Activated CD4-positive, alpha-beta memory T cell treated with anti-CD3 and anti-CD28 coated beads for 36 hours (primary cell): ENCODE data around the gene DDX1. TPM values are rescaled to one million over a fixed set of nuclear protein-coding genes. Genes with fewer than 3 reads are reported as not detected.
"Not testable (repeated sequence)": the region's sequence is repeated elsewhere in the genome, so short reads cannot be mapped to it uniquely, and the experiment has no call there.

ENCODE experiments used
- CTCF ChIA-PET: fragments of 350-600 bp; sonication (Branson Sonifier 250); formaldehyde crosslinking; loops from one replicate; lab custom pipeline; 2021; ENCODE audit warnings: antibody characterized with exemption, inconsistent platforms; lab: Charles Lee
- POLR2A ChIA-PET: fragments of 350-600 bp; sonication (Branson Sonifier 250); formaldehyde crosslinking; loops from one replicate; lab custom pipeline; 2021; ENCODE audit warnings: antibody characterized with exemption; lab: Charles Lee
- DNase-seq: peaks from one replicate; pipeline ENCODE4 v3.0.0-alpha.2; 2020
- H3K27ac Mint-ChIP-seq: one replicate; pipeline ENCODE4 v1.8.0; 2021; ENCODE audit warnings: mixed read lengths
- H3K27me3 Mint-ChIP-seq: one replicate; pipeline ENCODE4 v1.8.0; 2021; ENCODE audit warnings: mixed read lengths
- H3K36me3 Mint-ChIP-seq: one replicate; pipeline ENCODE4 v1.8.0; 2021; ENCODE audit warnings: mixed read lengths
- H3K4me1 Mint-ChIP-seq: one replicate; pipeline ENCODE4 v1.8.0; 2021; ENCODE audit warnings: low read depth, mixed read lengths
- H3K4me3 Mint-ChIP-seq: one replicate; pipeline ENCODE4 v1.8.0; 2021; ENCODE audit warnings: mild to moderate bottlenecking, mixed read lengths
- H3K9me3 Mint-ChIP-seq: one replicate; pipeline ENCODE4 v1.8.0; 2021; ENCODE audit warnings: mixed read lengths
- intact Hi-C: fragments of 100-400 bp; cut with micrococcal nuclease; formaldehyde crosslinking; loops from one replicate; pipeline ENCODE4 v1.15.1; 2023
- total RNA-seq, 2 experiments: library from RNA; stranded (reverse); gene quantifications; one replicate each; pipeline ENCODE4 v1.2.3, GENCODE V29; 2021

Gene DDX1
- total RNA-seq, 2 experiments from 2014 or later, result 79.7 to 81.1 TPM

GRCh38 chr2:15620857-15621471 lies 29.3 kb downstream of the DDX1 start:
- H3K27ac Mint-ChIP-seq, result no peak overlapping the region
- H3K4me3 Mint-ChIP-seq, result no peak overlapping the region
- intact Hi-C loops, result no loop called here
- H3K9me3 Mint-ChIP-seq, result peaks cover 7% of the 10 kb centered on the region
- no peaks in the 10 kb centered on the region for H3K27me3 Mint-ChIP-seq
- no peaks in the 10 kb centered on the region for H3K4me1 Mint-ChIP-seq
- CTCF ChIA-PET, result no interaction called here
- no peak for DNase-seq
- H3K36me3 Mint-ChIP-seq, result peaks cover 40% of the 10 kb centered on the region
- POLR2A ChIA-PET, result no interaction called here

GRCh38 chr2:15621472-15621870 lies 29.8 kb downstream of the DDX1 start:
- H3K27me3 Mint-ChIP-seq, H3K4me3 Mint-ChIP-seq, DNase-seq, H3K9me3 Mint-ChIP-seq, intact Hi-C loops, CTCF ChIA-PET, H3K27ac Mint-ChIP-seq, H3K4me1 Mint-ChIP-seq, POLR2A ChIA-PET: not testable (repeated sequence)
- H3K36me3 Mint-ChIP-seq, result peaks cover 41% of the 10 kb centered on the region

GRCh38 chr2:15622214-15622613 lies 30.5 kb downstream of the DDX1 start:
- peaks cover 7% of the 10 kb centered on the region for H3K9me3 Mint-ChIP-seq
- peaks cover 44% of the 10 kb centered on the region for H3K36me3 Mint-ChIP-seq
- ChIA-PET POLR2A (no interaction called here), CTCF (no interaction called here)
- DNase-seq, result no peak
- no peak overlapping the region for H3K4me3 Mint-ChIP-seq
- no peaks in the 10 kb centered on the region for H3K27me3 Mint-ChIP-seq
- no peak overlapping the region for H3K27ac Mint-ChIP-seq
- no peaks in the 10 kb centered on the region for H3K4me1 Mint-ChIP-seq
- intact Hi-C loops, result no loop called here

- Mint-ChIP-seq H3K27me3 (no peaks in the 10 kb centered on the region), H3K4me3 (no peak overlapping the region), H3K4me1 (no peaks in the 10 kb centered on the region), H3K9me3 (peaks cover 7% of the 10 kb centered on the region), H3K36me3 (peaks cover 44% of the 10 kb centered on the region), H3K27ac (no peak overlapping the region)
- ChIA-PET CTCF (no interaction called here), POLR2A (no interaction called here)
- intact Hi-C loops, result no loop called here
- no peak for DNase-seq
Observed at GRCh38 chr2:15622614-15623480, 31.2 kb downstream of the DDX1 start.

- intact Hi-C loops, result no loop called here
- Mint-ChIP-seq H3K27ac (no peak overlapping the region), H3K36me3 (peaks cover 44% of the 10 kb centered on the region), H3K4me3 (no peak overlapping the region), H3K9me3 (peaks cover 7% of the 10 kb centered on the region), H3K27me3 (no peaks in the 10 kb centered on the region), H3K4me1 (no peaks in the 10 kb centered on the region)
- ChIA-PET POLR2A (no interaction called here), CTCF (no interaction called here)
- no peak for DNase-seq
Observed at GRCh38 chr2:15623481-15623796, 31.8 kb downstream of the DDX1 start.

GRCh38 chr2:15623898-15624541 lies 32.4 kb downstream of the DDX1 start:
- Mint-ChIP-seq H3K4me3 (no peak overlapping the region), H3K9me3 (peaks cover 7% of the 10 kb centered on the region), H3K36me3 (peaks cover 43% of the 10 kb centered on the region), H3K4me1 (no peaks in the 10 kb centered on the region), H3K27ac (no peak overlapping the region), H3K27me3 (no peaks in the 10 kb centered on the region)
- DNase-seq, result no peak
- intact Hi-C loops, result no loop called here
- ChIA-PET POLR2A (no interaction called here), CTCF (no interaction called here)

GRCh38 chr2:15624903-15625302 lies 33.2 kb downstream of the DDX1 start:
- CTCF ChIA-PET, result no interaction called here

GRCh38 chr2:15625344-15626036 lies 33.8 kb downstream of the DDX1 start:
- POLR2A ChIA-PET, result no interaction called here
- peaks cover 7% of the 10 kb centered on the region for H3K9me3 Mint-ChIP-seq

More at GRCh38 chr2:15624903-15625302, 33.2 kb downstream of the DDX1 start:
- H3K9me3 Mint-ChIP-seq, result peaks cover 7% of the 10 kb centered on the region
- no peak overlapping the region for H3K27ac Mint-ChIP-seq
- no peaks in the 10 kb centered on the region for H3K4me1 Mint-ChIP-seq
- H3K36me3 Mint-ChIP-seq, result peaks cover 40% of the 10 kb centered on the region
- intact Hi-C loops, result no loop called here
- POLR2A ChIA-PET, result no interaction called here
- H3K27me3 Mint-ChIP-seq, result no peaks in the 10 kb centered on the region
- no peak for DNase-seq
- H3K4me3 Mint-ChIP-seq, result no peak overlapping the region

GRCh38 chr2:15626126-15626525 lies 34.5 kb downstream of the DDX1 start:
- H3K9me3 Mint-ChIP-seq, result peaks cover 7% of the 10 kb centered on the region
- H3K4me3 Mint-ChIP-seq, result no peak overlapping the region
- no peaks in the 10 kb centered on the region for H3K27me3 Mint-ChIP-seq
- CTCF ChIA-PET, result no interaction called here
- H3K4me1 Mint-ChIP-seq, result no peaks in the 10 kb centered on the region
- POLR2A ChIA-PET, result no interaction called here
- no peak for DNase-seq
- intact Hi-C loops, result no loop called here
- no peak overlapping the region for H3K27ac Mint-ChIP-seq
- H3K36me3 Mint-ChIP-seq, result peaks cover 41% of the 10 kb centered on the region

More at GRCh38 chr2:15625344-15626036, 33.8 kb downstream of the DDX1 start:
- DNase-seq, result no peak
- CTCF ChIA-PET, result no interaction called here
- intact Hi-C loops, result no loop called here
- no peaks in the 10 kb centered on the region for H3K4me1 Mint-ChIP-seq
- H3K27ac Mint-ChIP-seq, result no peak overlapping the region
- H3K36me3 Mint-ChIP-seq, result peaks cover 42% of the 10 kb centered on the region
- no peak overlapping the region for H3K4me3 Mint-ChIP-seq
- no peaks in the 10 kb centered on the region for H3K27me3 Mint-ChIP-seq

- Mint-ChIP-seq H3K4me3 (no peak overlapping the region), H3K36me3 (peaks cover 43% of the 10 kb centered on the region), H3K4me1 (no peaks in the 10 kb centered on the region), H3K9me3 (peaks cover 7% of the 10 kb centered on the region), H3K27me3 (no peaks in the 10 kb centered on the region), H3K27ac (no peak overlapping the region)
- no peak for DNase-seq
- POLR2A ChIA-PET, result no interaction called here
- intact Hi-C loops, result no loop called here
- CTCF ChIA-PET, result no interaction called here
Observed at GRCh38 chr2:15626967-15627366, 35.3 kb downstream of the DDX1 start.

- H3K4me3 Mint-ChIP-seq, result no peak overlapping the region
- peaks cover 7% of the 10 kb centered on the region for H3K9me3 Mint-ChIP-seq
- no peak for DNase-seq
- ChIA-PET POLR2A (no interaction called here), CTCF (no interaction called here)
- intact Hi-C loops, result no loop called here
- H3K4me1 Mint-ChIP-seq, result no peaks in the 10 kb centered on the region
- peaks cover 42% of the 10 kb centered on the region for H3K36me3 Mint-ChIP-seq
- H3K27ac Mint-ChIP-seq, result no peak overlapping the region
- H3K27me3 Mint-ChIP-seq, result no peaks in the 10 kb centered on the region
Observed at GRCh38 chr2:15627817-15628684, 36.4 kb downstream of the DDX1 start.
